Smooth muscle cell (in vitro differentiated cells): ENCODE measurements around the gene CRNKL1. TPM values are rescaled to one million over a fixed set of nuclear protein-coding genes. Genes with fewer than 3 reads are reported as not detected.

Source experiments
- DNase-seq: peaks from one replicate; lab custom pipeline; 2025; ENCODE audit not compliant: unreplicated experiment; lab: John Stamatoyannopoulos, UW
- H2AFZ ChIP-seq: fragments of 200-600 bp; sonication (generic); 2 replicates; pipeline ENCODE4 v1.6.0; 2016; ENCODE audit warnings: antibody characterized with exemption, low read depth, mild to moderate bottlenecking
- H3F3A ChIP-seq: fragments of 200-600 bp; sonication (generic); 2 replicates; pipeline ENCODE4 v1.6.0; 2017; ENCODE audit warnings: antibody characterized with exemption, low read depth
- H3K27ac ChIP-seq: fragments of 200-600 bp; sonication (generic); 2 replicates; pipeline ENCODE4 v1.5.1; 2016; ENCODE audit warnings: low read depth, mild to moderate bottlenecking
- H3K27me3 ChIP-seq: fragments of 200-600 bp; sonication (generic); 2 replicates; pipeline ENCODE4 v1.6.1; 2016; ENCODE audit warnings: low read depth, mild to moderate bottlenecking
- H3K36me3 ChIP-seq: fragments of 200-600 bp; sonication (generic); 2 replicates; pipeline ENCODE4 v1.5.1; 2016; ENCODE audit warnings: low read depth
- H3K4me1 ChIP-seq: fragments of 200-600 bp; sonication (generic); 2 replicates; pipeline ENCODE4 v1.5.1; 2016; ENCODE audit warnings: low read depth
- H3K4me2 ChIP-seq: fragments of 200-600 bp; sonication (generic); 2 replicates; pipeline ENCODE4 v1.6.0; 2016; ENCODE audit warnings: mild to moderate bottlenecking
- H3K4me3 ChIP-seq: fragments of 200-600 bp; sonication (generic); 2 replicates; pipeline ENCODE4 v1.5.1; 2016; ENCODE audit warnings: mild to moderate bottlenecking
- H3K79me2 ChIP-seq: fragments of 200-600 bp; sonication (generic); 2 replicates; pipeline ENCODE4 v1.6.0; 2016; ENCODE audit warnings: low read depth, mild to moderate bottlenecking
- H3K9ac ChIP-seq: fragments of 200-600 bp; sonication (generic); 2 replicates; pipeline ENCODE4 v1.6.0; 2016; ENCODE audit warnings: low read depth
- H3K9me3 ChIP-seq: fragments of 200-600 bp; sonication (generic); replicated peaks from 2 replicates; pipeline ENCODE4 v1.5.1; 2016; ENCODE audit warnings: low read depth
- H4K20me1 ChIP-seq: fragments of 200-600 bp; sonication (generic); 2 replicates; pipeline ENCODE4 v1.6.0; 2016; ENCODE audit warnings: low read depth
- CTCF ChIP-seq: fragments of 200-600 bp; sonication (generic); IDR thresholded peaks from 2 replicates; pipeline ENCODE4 v1.5.1; 2017; ENCODE audit warnings: borderline replicate concordance, mild to moderate bottlenecking, antibody characterized with exemption; ENCODE audit not compliant: insufficient read depth, poor library complexity, severe bottlenecking
- WGBS: methylation state at CpG from one replicate; pipeline ENCODE4 v1.1.7; 2016; ENCODE audit warnings: low lambda C conversion rate; 5-methylcytosine and 5-hydroxymethylcytosine counted together
- polyA plus RNA-seq: library from polyadenylated mRNA; unstranded; fragments of >200 nt; fragmentation: Nextera tagmentation; extraction: Ambion mirVana; gene quantifications from 2 replicates; pipeline ENCODE4 v1.2.1, GENCODE V29; 2016
- total RNA-seq: library from RNA; depleted of rRNA; stranded (reverse); fragments of >200 nt; gene quantifications from 2 replicates; pipeline ENCODE4 v1.2.3, GENCODE V29; 2014

CRNKL1 gene
- total and polyA plus RNA-seq, 2 experiments from 2014 or later = 12.3 to 26.0 TPM

DNA sequence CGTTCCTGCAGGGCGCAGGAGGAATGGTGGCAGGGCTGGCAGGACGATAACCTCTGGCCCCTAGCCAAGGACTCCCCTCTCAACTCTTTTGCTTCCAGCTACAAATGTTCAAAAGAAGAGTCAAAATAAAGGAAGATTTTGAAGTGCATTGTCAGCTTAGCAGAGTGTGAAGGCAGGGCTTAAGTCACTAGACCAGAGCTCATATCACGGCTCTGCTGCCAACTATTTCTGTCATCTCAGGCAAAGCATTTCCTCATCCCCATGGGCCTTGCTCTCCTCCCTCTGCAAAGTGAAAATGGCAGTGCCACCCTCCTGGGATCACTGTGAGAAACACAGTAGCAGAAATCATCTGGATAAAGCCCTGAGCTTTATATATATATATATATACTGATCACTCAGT lies 36.8 kb upstream of the CRNKL1 start:
- 83% methylated on average over 4 of the region's 4 CpGs for WGBS
- DNase-seq = no peak
- no peaks in the 10 kb centered on the region for H3F3A ChIP-seq

GRCh38 chr20:20085812-20086211 lies 33.5 kb upstream of the CRNKL1 start:
- no peaks in the 10 kb centered on the region for H3K4me1 ChIP-seq
- H3K4me3 ChIP-seq = no peak overlapping the region
- no peak overlapping the region for H2AFZ ChIP-seq
- 37% methylated on average over 2 of the region's 2 CpGs for WGBS
- H3K9me3 ChIP-seq = no peaks in the 10 kb centered on the region
- DNase-seq = no peak
- no peaks in the 10 kb centered on the region for H3F3A ChIP-seq
- no peaks in the 10 kb centered on the region for H4K20me1 ChIP-seq
- H3K79me2 ChIP-seq = no peaks in the 10 kb centered on the region
- H3K4me2 ChIP-seq = no peak overlapping the region
- no peak overlapping the region for H3K9ac ChIP-seq
- H3K36me3 ChIP-seq = no peaks in the 10 kb centered on the region
- TF ChIP-seq CTCF = no peak
- no peak overlapping the region for H3K27ac ChIP-seq
- peaks cover 27% of the 10 kb centered on the region for H3K27me3 ChIP-seq

More for the DNA sequence above, 36.8 kb upstream of the CRNKL1 start:
- no peaks in the 10 kb centered on the region for H3K36me3 ChIP-seq
- no peak overlapping the region for H3K27ac ChIP-seq
- no peak overlapping the region for H3K4me2 ChIP-seq
- no peaks in the 10 kb centered on the region for H3K9me3 ChIP-seq
- no peaks in the 10 kb centered on the region for H3K79me2 ChIP-seq
- H3K9ac ChIP-seq = no peak overlapping the region
- no peaks in the 10 kb centered on the region for H3K4me1 ChIP-seq
- peaks cover 9% of the 10 kb centered on the region for H3K27me3 ChIP-seq
- H3K4me3 ChIP-seq = no peak overlapping the region
- H4K20me1 ChIP-seq = no peaks in the 10 kb centered on the region
- H2AFZ ChIP-seq = no peak overlapping the region
- no peak for TF ChIP-seq CTCF

- H3K4me1 ChIP-seq = no peaks in the 10 kb centered on the region
- no peaks in the 10 kb centered on the region for H3F3A ChIP-seq
- H3K9me3 ChIP-seq = no peaks in the 10 kb centered on the region
- H3K27me3 ChIP-seq = peaks cover 34% of the 10 kb centered on the region
- H3K36me3 ChIP-seq = no peaks in the 10 kb centered on the region
- H3K27ac ChIP-seq = no peak overlapping the region
- no peak overlapping the region for H3K4me3 ChIP-seq
- H3K9ac ChIP-seq = no peak overlapping the region
- no peak overlapping the region for H2AFZ ChIP-seq
- no peak overlapping the region for H3K4me2 ChIP-seq
- H3K79me2 ChIP-seq = no peaks in the 10 kb centered on the region
- TF ChIP-seq CTCF = no peak
- H4K20me1 ChIP-seq = no peaks in the 10 kb centered on the region
- DNase-seq = no peak
- 77% methylated on average over 9 of the region's 9 CpGs for WGBS
These were observed 32.8 kb upstream of the CRNKL1 start for GRCh38 chr20:20085071-20085470.

GRCh38 chr20:20084296-20084752 lies 32.1 kb upstream of the CRNKL1 start:
- DNase-seq = no peak
- no peaks in the 10 kb centered on the region for H4K20me1 ChIP-seq
- no peak overlapping the region for H3K27ac ChIP-seq
- no peak overlapping the region for H3K9ac ChIP-seq
- H3F3A ChIP-seq = no peaks in the 10 kb centered on the region
- no peak overlapping the region for H3K4me3 ChIP-seq
- H3K4me2 ChIP-seq = no peak overlapping the region
- peaks cover 41% of the 10 kb centered on the region for H3K27me3 ChIP-seq
- TF ChIP-seq CTCF = no peak
- no peak overlapping the region for H2AFZ ChIP-seq
- H3K9me3 ChIP-seq = no peaks in the 10 kb centered on the region
- no peaks in the 10 kb centered on the region for H3K4me1 ChIP-seq
- no peaks in the 10 kb centered on the region for H3K36me3 ChIP-seq
- 80% methylated on average over 8 of the region's 8 CpGs for WGBS
- H3K79me2 ChIP-seq = no peaks in the 10 kb centered on the region
